ENCODE data around the gene TTC17. TPM values are rescaled to one million over a fixed set of nuclear protein-coding genes. Genes with fewer than 3 reads are reported as not detected.
A peak's percentile ranks its signal among the peaks of the same experiment; 100 is the strongest.
"Not testable (repeated sequence)": the region's sequence is repeated elsewhere in the genome, so short reads cannot be mapped to it uniquely, and the experiment has no call there.

Gene TTC17
- total and polyA plus RNA-seq, 4 donors: 18.9 to 88.6 (median 43.5) TPM

DNA sequence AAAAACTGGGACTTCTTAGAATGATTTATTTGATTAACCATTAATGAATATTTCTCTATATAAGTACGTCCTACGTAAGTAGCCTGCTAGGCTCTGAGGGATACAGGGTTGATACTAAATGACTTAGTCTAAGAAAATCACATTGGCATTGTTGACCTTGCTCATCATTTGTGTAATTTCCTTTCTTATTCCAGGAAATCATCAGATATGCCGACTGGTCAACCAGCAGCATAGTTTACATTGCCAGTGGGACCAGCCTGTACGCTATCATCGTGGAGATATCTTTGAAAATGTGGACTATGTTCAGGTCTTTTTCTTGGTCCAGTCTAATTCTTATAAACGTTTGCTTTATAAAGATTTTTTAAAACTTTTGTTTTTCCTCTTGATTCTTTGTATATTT lies 42.5 kb downstream of the TTC17 start:
- TF ChIP-seq FOXA2 (IDR thresholded peaks at IDR 0.05) (no peak), YY1 (IDR thresholded peaks at IDR 0.05) (no peak), EGR1 (IDR thresholded peaks at IDR 0.05; ENCODE audit: low read depth in 2 of 2) (no peak), HNF4G (IDR thresholded peaks at IDR 0.05) (no peak), FOXA1 (IDR thresholded peaks at IDR 0.05) (no peak), TAF1 (conservative IDR thresholded peaks at IDR 0.05) (no peak), ZBTB33 (IDR thresholded peaks at IDR 0.05) (no peak), NR2F2 (IDR thresholded peaks at IDR 0.05) (no peak), CTCF (IDR thresholded peaks at IDR 0.05; ENCODE audit: low read depth, low read length, missing input control) (no peak), SP1 (IDR thresholded peaks at IDR 0.05) (peak; percentile 48), ATF3 (IDR thresholded peaks at IDR 0.05) (no peak), GABPA (IDR thresholded peaks at IDR 0.05 in 1 of 2, conservative IDR thresholded peaks at IDR 0.05 in 1 of 2) (no peak), HNF4A (conservative IDR thresholded peaks at IDR 0.05) (peak in 1 of 2 donors; percentile 59), REST (IDR thresholded peaks at IDR 0.05) (no peak), RAD21 (IDR thresholded peaks at IDR 0.05) (no peak), JUND (IDR thresholded peaks at IDR 0.05) (peak in 1 of 2 donors; percentile 12), RXRA (IDR thresholded peaks at IDR 0.05) (no peak)
- TF ChIP-seq, protein P1, sequence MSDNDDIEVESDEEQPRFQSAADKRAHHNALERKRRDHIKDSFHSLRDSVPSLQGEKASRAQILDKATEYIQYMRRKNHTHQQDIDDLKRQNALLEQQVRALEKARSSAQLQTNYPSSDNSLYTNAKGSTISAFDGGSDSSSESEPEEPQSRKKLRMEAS (IDR thresholded peaks at IDR 0.05): no peak
- no peaks in the 10 kb centered on the region for H3K27me3 ChIP-seq (ENCODE audit: control insufficient read depth in 4 of 4, insufficient read depth in 4 of 4, low read length in 3 of 4)
- peaks cover 6 to 48% (median 37%) of the 10 kb centered on the region in 4 donors for H3K36me3 ChIP-seq (ENCODE audit: control insufficient read depth in 4 of 4, insufficient read depth in 3 of 4, low read depth in 1 of 4, low read length in 3 of 4)
- WGBS: 59% methylated on average over 6 of the region's 6 CpGs
- DNase-seq (ENCODE audit: low spot score): no peak
- H3K4me3 ChIP-seq (ENCODE audit: low read depth in 1 of 3, low read length in 3 of 3): no peak overlapping the region
- H3K27ac ChIP-seq (ENCODE audit: low read depth in 1 of 2, low read length in 2 of 2): no peak overlapping the region
- no peaks in the 10 kb centered on the region for H3K9me3 ChIP-seq (ENCODE audit: control insufficient read depth in 4 of 4, low read length in 3 of 4)
- H3K4me1 ChIP-seq (ENCODE audit: control insufficient read depth in 4 of 4, insufficient read depth in 4 of 4, low read length in 3 of 4): peaks cover 0 to 21% (median 3%) of the 10 kb centered on the region in 4 donors
- no peak overlapping the region for H3K9ac ChIP-seq (ENCODE audit: low read depth in 1 of 2, low read length in 2 of 2)

DNA sequence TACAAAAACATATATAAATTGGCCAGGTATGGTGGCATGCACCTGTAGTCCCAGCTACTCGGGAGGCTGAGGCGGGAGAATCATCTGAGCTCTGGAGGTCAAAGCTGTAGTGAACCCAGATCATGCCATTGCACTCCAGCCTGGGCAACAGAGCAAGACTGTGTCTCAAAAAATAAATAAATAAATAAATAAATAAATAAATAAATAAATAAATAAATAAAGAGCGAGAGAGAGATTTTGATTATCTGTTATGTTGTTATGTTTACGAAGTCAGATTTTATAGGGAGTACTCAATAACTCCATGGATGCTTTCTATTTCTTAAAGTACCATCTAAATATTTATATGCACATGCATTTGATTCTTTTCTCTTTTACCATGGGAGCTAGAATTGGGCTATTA lies 43.1 kb downstream of the TTC17 start:
- DNase-seq (ENCODE audit: low spot score); H3K9me3 ChIP-seq (ENCODE audit: control insufficient read depth in 4 of 4, low read length in 3 of 4); H3K27me3 ChIP-seq (ENCODE audit: control insufficient read depth in 4 of 4, insufficient read depth in 4 of 4, low read length in 3 of 4); H3K27ac ChIP-seq (ENCODE audit: low read depth in 1 of 2, low read length in 2 of 2); H3K9ac ChIP-seq (ENCODE audit: low read depth in 1 of 2, low read length in 2 of 2); H3K4me3 ChIP-seq (ENCODE audit: low read depth in 1 of 3, low read length in 3 of 3): not testable (repeated sequence)
- Histone ChIP-seq H3K4me1 (ENCODE audit: control insufficient read depth in 4 of 4, insufficient read depth in 4 of 4, low read length in 3 of 4) (peaks cover 0 to 21% (median 3%) of the 10 kb centered on the region in 4 donors), H3K36me3 (ENCODE audit: control insufficient read depth in 4 of 4, insufficient read depth in 3 of 4, low read depth in 1 of 4, low read length in 3 of 4) (peaks cover 6 to 44% (median 37%) of the 10 kb centered on the region in 4 donors)
- 98% methylated on average over 4 of the region's 4 CpGs for WGBS

All from liver (tissue), 9 donors.